Uterus (tissue), 2 donors: Measurements from ENCODE around the gene SCN10A.

ENCODE experiments used
- POLR2A ChIP-seq, 2 donors: fragments of 450-650 bp; IDR thresholded peaks; one replicate each; pipeline ENCODE4 v1.6.1; 2016; ENCODE audit warnings: antibody characterized with exemption in 2 of 2, mild to moderate bottlenecking in 1 of 2, moderate library complexity in 1 of 2
- TF ChIP-seq, protein P1 (sequence below), 4 experiments: fragments of 200-600 bp in 2 of 4; fragments of 450-650 bp in 2 of 4; sonication (generic) in 2 of 4; IDR thresholded peaks; one replicate each; pipeline ENCODE4 v1.5.1; 2016 to 2019; ENCODE audit warnings: antibody characterized with exemption in 4 of 4, mild to moderate bottlenecking in 2 of 4, moderate library complexity in 1 of 4

DNA sequence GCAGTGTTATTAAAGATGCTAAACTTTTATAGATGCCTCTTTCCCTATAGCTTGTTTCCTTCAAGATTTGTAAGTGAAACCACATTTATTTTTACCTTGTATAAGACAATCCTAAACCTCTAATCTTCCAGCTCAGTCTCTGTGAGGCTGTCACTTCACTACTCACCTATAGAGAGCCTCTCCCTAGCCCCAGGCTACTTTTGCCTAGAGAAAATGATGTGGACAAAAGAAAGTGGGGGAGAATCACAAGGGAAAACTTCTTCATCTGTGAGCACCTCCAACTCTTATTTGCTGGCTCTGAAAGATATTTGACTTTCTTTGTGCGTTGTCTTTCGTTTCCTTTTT is 91.7 kb downstream of the SCN10A start:
- TF ChIP-seq, protein P1, sequence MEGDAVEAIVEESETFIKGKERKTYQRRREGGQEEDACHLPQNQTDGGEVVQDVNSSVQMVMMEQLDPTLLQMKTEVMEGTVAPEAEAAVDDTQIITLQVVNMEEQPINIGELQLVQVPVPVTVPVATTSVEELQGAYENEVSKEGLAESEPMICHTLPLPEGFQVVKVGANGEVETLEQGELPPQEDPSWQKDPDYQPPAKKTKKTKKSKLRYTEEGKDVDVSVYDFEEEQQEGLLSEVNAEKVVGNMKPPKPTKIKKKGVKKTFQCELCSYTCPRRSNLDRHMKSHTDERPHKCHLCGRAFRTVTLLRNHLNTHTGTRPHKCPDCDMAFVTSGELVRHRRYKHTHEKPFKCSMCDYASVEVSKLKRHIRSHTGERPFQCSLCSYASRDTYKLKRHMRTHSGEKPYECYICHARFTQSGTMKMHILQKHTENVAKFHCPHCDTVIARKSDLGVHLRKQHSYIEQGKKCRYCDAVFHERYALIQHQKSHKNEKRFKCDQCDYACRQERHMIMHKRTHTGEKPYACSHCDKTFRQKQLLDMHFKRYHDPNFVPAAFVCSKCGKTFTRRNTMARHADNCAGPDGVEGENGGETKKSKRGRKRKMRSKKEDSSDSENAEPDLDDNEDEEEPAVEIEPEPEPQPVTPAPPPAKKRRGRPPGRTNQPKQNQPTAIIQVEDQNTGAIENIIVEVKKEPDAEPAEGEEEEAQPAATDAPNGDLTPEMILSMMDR (IDR thresholded peaks at IDR 0.05), result no peak
- TF ChIP-seq POLR2A (IDR thresholded peaks at IDR 0.05), result no peak
